Left ventricle myocardium inferior (tissue), 1 donor: Measurements from ENCODE around the gene FGA. TPM values are rescaled to one million over a fixed set of nuclear protein-coding genes. Genes with fewer than 3 reads are reported as not detected.

ENCODE experiments used
- DNase-seq: peaks from one replicate; pipeline ENCODE4 v3.0.0-alpha.2; 2020
- H3K27ac ChIP-seq: fragments of 200-600 bp; replicated peaks from 2 replicates; pipeline ENCODE4 v1.8.0; 2021
- H3K27me3 ChIP-seq: fragments of 200-600 bp; 2 replicates; pipeline ENCODE4 v1.8.0; 2021; ENCODE audit warnings: low read depth
- H3K36me3 ChIP-seq: fragments of 200-600 bp; 2 replicates; pipeline ENCODE4 v1.8.0; 2021
- H3K4me1 ChIP-seq: fragments of 200-600 bp; 2 replicates; pipeline ENCODE4 v1.8.0; 2021
- H3K4me3 ChIP-seq: fragments of 200-600 bp; 2 replicates; pipeline ENCODE4 v1.8.0; 2021; ENCODE audit warnings: mild to moderate bottlenecking, moderate library complexity
- H3K9me3 ChIP-seq: fragments of 200-600 bp; replicated peaks from 2 replicates; pipeline ENCODE4 v1.8.0; 2021
- CTCF ChIP-seq: fragments of 200-600 bp; IDR thresholded peaks from 2 replicates; pipeline ENCODE4 v1.8.0; 2021; ENCODE audit warnings: antibody characterized with exemption, mild to moderate bottlenecking, borderline replicate concordance
- intact Hi-C: fragments of 100-400 bp; cut with micrococcal nuclease; formaldehyde crosslinking; loops from one replicate; pipeline ENCODE4 v1.11.0; 2022
- total RNA-seq: library from RNA; stranded (reverse); fragmentation: NEBNext Ultra II Directional; extraction: Animal tissue kit (Norgen Biotek cat#: 25700); gene quantifications from one replicate; pipeline ENCODE4 v1.2.1, GENCODE V29; 2021
- donor health status: DM: no; HTN: yes; CAD: no; lungs with severe emphysema.

The FGA gene
- total RNA-seq, 1 donor from 2014 or later, result not detected

DNA sequence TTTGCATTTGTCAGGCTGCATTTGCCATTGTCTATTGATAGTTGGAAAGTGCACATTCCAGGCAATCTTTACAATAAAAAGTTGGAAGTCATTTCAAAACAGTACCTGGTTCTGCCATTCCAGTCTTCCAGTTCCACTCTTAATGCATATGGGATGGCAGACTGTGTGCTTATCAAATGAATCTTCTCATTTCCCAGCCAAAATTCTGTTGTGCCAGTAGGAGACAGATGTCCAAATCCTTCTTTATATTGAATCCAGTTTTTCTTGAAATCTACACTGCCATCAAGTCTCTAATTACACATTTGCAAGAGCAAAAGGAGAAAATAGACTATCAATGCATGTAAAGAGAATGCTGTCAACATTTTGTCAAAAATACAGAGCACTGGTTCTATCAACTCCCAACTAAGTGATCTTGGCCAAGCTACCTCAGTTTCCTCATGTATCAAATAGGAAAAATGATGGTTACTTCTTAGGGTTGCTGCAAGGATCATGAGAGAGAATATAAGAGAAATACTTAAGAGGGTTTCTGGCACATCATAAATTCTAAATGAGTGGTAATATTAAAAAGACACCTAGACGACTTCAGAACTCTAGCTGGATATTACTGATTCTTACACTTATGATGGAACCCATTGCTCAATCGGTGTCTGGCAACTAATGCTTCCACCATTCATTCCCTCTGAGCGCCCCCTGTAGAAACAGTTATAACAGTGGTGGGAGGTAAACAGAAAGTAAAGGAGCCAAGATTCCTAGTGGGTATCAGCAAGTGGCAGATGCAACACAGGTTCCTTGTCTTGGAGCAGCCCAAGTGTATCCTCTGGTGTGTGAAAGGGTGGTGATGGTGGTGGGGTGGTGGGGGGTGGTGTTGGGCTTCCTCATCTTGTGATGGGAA is 18.1 kb upstream of the FGA start:
- intact Hi-C loops, result no loop called here
- TF ChIP-seq CTCF, result no peak
- Histone ChIP-seq H3K4me1 (no peaks in the 10 kb centered on the region), H3K27me3 (peaks cover 24% of the 10 kb centered on the region), H3K27ac (no peak overlapping the region), H3K4me3 (no peak overlapping the region), H3K9me3 (no peaks in the 10 kb centered on the region), H3K36me3 (no peaks in the 10 kb centered on the region)
- no peak for DNase-seq

GRCh38 chr4:154606728-154607723 is 16.5 kb upstream of the FGA start:
- Histone ChIP-seq H3K9me3 (no peaks in the 10 kb centered on the region), H3K27ac (no peak overlapping the region), H3K27me3 (peaks cover 26% of the 10 kb centered on the region), H3K4me3 (no peak overlapping the region), H3K36me3 (no peaks in the 10 kb centered on the region), H3K4me1 (no peaks in the 10 kb centered on the region)
- intact Hi-C loops, result no loop called here
- no peak for DNase-seq
- no peak for TF ChIP-seq CTCF

DNA sequence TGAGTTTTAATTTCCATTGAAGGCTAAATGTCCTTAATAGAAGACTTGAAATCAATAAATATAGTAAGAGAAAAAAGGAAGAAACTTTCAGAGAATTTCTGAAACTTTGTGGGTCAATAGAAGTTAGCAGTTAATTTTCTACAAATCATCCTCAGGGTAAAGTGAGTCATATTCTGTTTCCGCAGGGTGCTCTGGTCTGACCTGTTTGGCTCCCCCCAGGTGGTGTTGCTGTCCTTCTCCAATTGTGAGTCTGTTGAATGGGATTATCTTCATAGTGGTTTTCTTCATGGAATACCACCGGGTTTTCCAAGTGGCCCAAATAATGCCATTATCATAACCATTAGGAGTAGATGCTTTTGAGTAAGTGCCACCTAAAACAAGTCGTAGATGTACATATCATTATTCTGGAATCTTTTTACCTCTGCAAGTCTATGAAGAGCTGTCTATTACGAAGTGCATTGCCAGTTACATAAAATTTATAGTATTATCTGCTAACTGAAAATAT is 14.2 kb upstream of the FGA start:
- no peak overlapping the region for H3K27ac ChIP-seq
- DNase-seq, result no peak
- H3K4me1 ChIP-seq, result no peaks in the 10 kb centered on the region
- H3K27me3 ChIP-seq, result peaks cover 24% of the 10 kb centered on the region
- no peak for TF ChIP-seq CTCF
- H3K4me3 ChIP-seq, result no peak overlapping the region
- no peaks in the 10 kb centered on the region for H3K36me3 ChIP-seq
- intact Hi-C loops, result no loop called here
- H3K9me3 ChIP-seq, result no peaks in the 10 kb centered on the region

DNA sequence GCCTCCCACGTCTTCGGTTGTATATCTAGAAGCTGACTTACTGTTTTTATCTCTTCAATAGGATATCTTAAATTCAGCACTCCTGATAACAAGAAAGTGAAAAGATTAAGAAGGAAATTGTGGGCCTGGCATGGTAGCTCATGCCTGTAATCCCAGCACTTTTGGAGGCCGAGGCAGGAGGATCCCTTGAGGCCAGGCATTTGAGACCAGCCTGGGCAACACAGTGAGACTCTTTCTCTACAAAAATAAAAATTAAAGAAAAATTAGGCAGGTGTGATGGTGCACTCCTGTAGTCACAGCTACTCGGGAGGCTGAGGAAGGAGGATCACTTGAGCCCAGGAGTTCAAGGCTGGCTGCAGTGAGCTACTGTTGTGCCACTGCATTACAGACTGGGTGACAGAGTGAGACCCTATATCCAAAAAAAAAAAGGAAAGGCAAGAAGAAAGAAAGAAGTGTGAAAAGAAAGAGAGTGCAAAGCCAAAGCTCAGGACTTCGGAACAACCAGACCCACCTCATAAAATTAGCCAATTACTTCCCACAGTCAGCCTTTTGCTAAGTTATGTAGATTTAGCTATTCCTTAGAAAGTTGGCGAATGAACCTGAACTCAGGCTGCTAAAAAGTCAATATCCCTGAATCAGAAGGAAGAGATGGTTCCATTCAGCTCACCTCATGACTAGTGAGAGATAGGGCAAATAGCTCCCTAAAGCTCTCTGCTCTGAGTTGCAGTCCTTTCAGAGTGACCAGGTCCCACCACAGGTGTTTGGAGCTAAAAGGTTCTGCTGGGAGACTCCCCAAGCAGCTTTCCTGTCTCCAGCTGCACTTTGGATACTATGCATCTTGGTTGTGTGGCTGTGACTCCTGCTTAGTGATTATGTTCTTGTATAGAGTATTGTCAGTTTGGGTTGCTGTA is 12.7 kb upstream of the FGA start:
- intact Hi-C loops, result no loop called here
- Histone ChIP-seq H3K27me3 (peaks cover 9% of the 10 kb centered on the region), H3K4me3 (no peak overlapping the region), H3K36me3 (no peaks in the 10 kb centered on the region), H3K9me3 (no peaks in the 10 kb centered on the region), H3K4me1 (no peaks in the 10 kb centered on the region), H3K27ac (no peak overlapping the region)
- DNase-seq, result no peak
- no peak for TF ChIP-seq CTCF
